ENCODE results near the gene SLC31A1. TPM values are rescaled to one million over a fixed set of nuclear protein-coding genes. Genes with fewer than 3 reads are reported as not detected.

Gene SLC31A1
- total RNA-seq, 1 experiment from 2014 or later = 56.3 TPM

DNA sequence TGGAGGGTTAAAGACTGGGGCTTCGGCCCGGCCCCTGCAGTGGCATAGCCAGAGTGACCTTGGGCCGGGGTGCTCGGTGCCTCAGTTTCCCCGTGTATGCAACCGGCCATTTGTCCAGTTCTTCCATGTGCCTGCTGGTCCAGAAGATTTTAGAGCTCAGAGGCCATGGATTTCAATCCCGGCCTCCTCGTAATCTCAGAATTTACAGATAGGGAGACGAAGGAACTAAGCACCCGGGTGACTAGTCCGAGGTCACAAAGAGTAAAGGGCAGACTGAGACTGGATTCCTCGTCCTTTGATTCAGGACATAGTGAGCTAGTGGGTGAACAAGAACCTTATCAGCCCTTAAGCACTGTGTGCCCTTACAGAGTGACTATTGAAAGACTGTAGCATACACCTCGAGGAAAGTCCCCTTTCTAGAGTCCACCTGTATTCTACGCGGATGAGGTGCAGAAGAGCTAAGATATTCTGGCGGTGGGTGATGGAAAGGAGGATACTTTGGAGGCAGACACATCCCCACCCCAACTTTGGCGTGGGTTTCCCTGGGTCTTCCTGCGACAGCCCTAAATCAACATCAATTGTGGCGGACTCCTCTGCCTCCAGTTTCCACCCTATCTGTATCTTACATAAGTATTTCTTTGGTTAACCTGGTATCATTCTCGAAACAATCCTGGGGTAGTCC lies 597 bp downstream of the SLC31A1 start:
- Mint-ChIP-seq H3K27ac (ENCODE audit: low read depth, unreplicated experiment) (peak overlapping the region; percentile 96), H3K4me3 (ENCODE audit: unreplicated experiment) (peak overlapping the region; percentile 97), H3K4me1 (ENCODE audit: insufficient read depth, unreplicated experiment) (peaks cover 22% of the 10 kb centered on the region), H3K27me3 (ENCODE audit: insufficient read depth, unreplicated experiment) (no peaks in the 10 kb centered on the region), H3K36me3 (ENCODE audit: insufficient read depth, unreplicated experiment) (peaks cover 11% of the 10 kb centered on the region), H3K9me3 (ENCODE audit: unreplicated experiment) (no peaks in the 10 kb centered on the region)
- DNase-seq (ENCODE audit: unreplicated experiment) = no peak
- CTCF ChIA-PET = interaction anchor here (0.5 to 4.5 kb wide), 14 partner anchors 10 to 187 kb away, joined by 3 to 29 read pairs (median 4); partner anchors contain the start of genes CDC26 and PRPF4
- intact Hi-C loops (cut with micrococcal nuclease) = loop anchor here (1.0 to 5.0 kb wide), 3 partner anchors 35 to 72 kb away; no protein-coding TSS in a partner anchor
- POLR2A ChIA-PET = interaction anchor here (0.6 to 4.7 kb wide), 33 partner anchors 10 to 996 kb away, joined by 3 to 99 read pairs (median 4); partner anchors contain the start of genes C9orf43, CDC26, HSDL2 and POLE3
- TSS peak; percentile 79 for BruUV-seq (replicated peaks)
- TF ChIP-seq, protein P1, sequence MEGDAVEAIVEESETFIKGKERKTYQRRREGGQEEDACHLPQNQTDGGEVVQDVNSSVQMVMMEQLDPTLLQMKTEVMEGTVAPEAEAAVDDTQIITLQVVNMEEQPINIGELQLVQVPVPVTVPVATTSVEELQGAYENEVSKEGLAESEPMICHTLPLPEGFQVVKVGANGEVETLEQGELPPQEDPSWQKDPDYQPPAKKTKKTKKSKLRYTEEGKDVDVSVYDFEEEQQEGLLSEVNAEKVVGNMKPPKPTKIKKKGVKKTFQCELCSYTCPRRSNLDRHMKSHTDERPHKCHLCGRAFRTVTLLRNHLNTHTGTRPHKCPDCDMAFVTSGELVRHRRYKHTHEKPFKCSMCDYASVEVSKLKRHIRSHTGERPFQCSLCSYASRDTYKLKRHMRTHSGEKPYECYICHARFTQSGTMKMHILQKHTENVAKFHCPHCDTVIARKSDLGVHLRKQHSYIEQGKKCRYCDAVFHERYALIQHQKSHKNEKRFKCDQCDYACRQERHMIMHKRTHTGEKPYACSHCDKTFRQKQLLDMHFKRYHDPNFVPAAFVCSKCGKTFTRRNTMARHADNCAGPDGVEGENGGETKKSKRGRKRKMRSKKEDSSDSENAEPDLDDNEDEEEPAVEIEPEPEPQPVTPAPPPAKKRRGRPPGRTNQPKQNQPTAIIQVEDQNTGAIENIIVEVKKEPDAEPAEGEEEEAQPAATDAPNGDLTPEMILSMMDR (IDR thresholded peaks at IDR 0.05; ENCODE audit: unreplicated experiment) = no peak

DNA sequence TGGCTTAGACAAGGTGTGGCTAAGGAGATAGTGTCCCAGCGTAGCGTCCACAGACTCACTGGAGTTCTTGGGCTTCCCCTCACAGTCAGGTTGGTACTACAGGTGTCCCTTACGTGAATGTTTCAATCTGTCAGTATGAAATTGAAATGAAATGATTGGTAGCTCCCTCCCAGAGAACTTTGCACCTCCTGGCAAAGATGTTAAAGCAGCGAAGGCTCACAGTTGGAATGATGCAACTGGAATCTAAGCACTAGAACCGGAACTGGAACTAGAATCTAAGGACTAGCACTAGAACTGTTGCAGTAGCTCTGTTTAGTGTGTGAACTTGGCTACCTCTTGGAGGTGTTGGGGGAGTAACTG lies 1.1 kb downstream of the SLC31A1 start:
- Mint-ChIP-seq H3K4me3 (ENCODE audit: unreplicated experiment) (peak overlapping the region; percentile 97), H3K4me1 (ENCODE audit: insufficient read depth, unreplicated experiment) (peaks cover 22% of the 10 kb centered on the region), H3K9me3 (ENCODE audit: unreplicated experiment) (no peaks in the 10 kb centered on the region), H3K27me3 (ENCODE audit: insufficient read depth, unreplicated experiment) (no peaks in the 10 kb centered on the region), H3K27ac (ENCODE audit: low read depth, unreplicated experiment) (peak overlapping the region; percentile 96), H3K36me3 (ENCODE audit: insufficient read depth, unreplicated experiment) (peaks cover 15% of the 10 kb centered on the region)
- intact Hi-C loops (cut with micrococcal nuclease) = loop anchor here (5.0 kb wide), 1 partner anchor 35 kb away; no protein-coding TSS in a partner anchor
- POLR2A ChIA-PET = interaction anchor here (0.6 to 4.7 kb wide), 18 partner anchors 10 to 997 kb away, joined by 3 to 99 read pairs (median 5); partner anchors contain the start of genes C9orf43, CDC26, POLE3 and PRPF4
- TF ChIP-seq, protein P1 (IDR thresholded peaks at IDR 0.05; ENCODE audit: unreplicated experiment) = no peak
- DNase-seq (ENCODE audit: unreplicated experiment) = peak; percentile 44
- no TSS peak for BruUV-seq (replicated peaks)
- CTCF ChIA-PET = interaction anchor here (0.6 to 4.5 kb wide), 12 partner anchors 9 to 186 kb away, joined by 3 to 29 read pairs (median 4); partner anchors contain the start of genes CDC26 and PRPF4

DNA sequence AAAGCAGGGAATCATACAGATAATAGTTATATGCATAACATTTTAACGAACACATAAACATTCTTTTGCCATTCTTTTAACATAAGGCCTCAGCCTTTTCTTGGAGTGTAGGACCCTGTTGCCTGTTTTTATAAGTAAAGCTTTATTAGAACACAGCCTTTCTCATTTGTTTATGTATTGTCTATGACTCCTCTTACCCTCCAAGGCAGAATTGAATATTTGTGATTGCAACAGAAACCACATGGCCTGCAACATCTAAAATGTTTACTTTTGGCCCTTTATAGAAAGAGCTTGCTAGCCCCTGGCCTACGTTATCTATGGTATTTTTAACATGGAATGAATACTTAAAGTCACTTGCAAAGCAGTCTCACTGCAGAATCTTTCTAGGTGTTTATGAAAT lies 2.6 kb downstream of the SLC31A1 start:
- ChIA-PET POLR2A (interaction anchor here (0.7 kb wide), 1 partner anchor 89 kb away, joined by 3 read pairs; no protein-coding TSS in a partner anchor), CTCF (interaction anchor here (0.6 to 2.5 kb wide), 4 partner anchors 36 to 321 kb away, joined by 3 to 9 read pairs (median 3); no protein-coding TSS in a partner anchor)
- H3K27ac Mint-ChIP-seq (ENCODE audit: low read depth, unreplicated experiment) = peak overlapping the region; percentile 96
- H3K27me3 Mint-ChIP-seq (ENCODE audit: insufficient read depth, unreplicated experiment) = no peaks in the 10 kb centered on the region
- H3K36me3 Mint-ChIP-seq (ENCODE audit: insufficient read depth, unreplicated experiment) = peaks cover 22% of the 10 kb centered on the region
- peak; percentile 52 for DNase-seq (ENCODE audit: unreplicated experiment)
- no peaks in the 10 kb centered on the region for H3K9me3 Mint-ChIP-seq (ENCODE audit: unreplicated experiment)
- intact Hi-C loops (cut with micrococcal nuclease) = loop anchor here (5.0 kb wide), 1 partner anchor 37 kb away; no protein-coding TSS in a partner anchor
- TF ChIP-seq, protein P1 (IDR thresholded peaks at IDR 0.05; ENCODE audit: unreplicated experiment) = no peak
- H3K4me3 Mint-ChIP-seq (ENCODE audit: unreplicated experiment) = no peak overlapping the region
- no TSS peak for BruUV-seq (replicated peaks)
- peaks cover 22% of the 10 kb centered on the region for H3K4me1 Mint-ChIP-seq (ENCODE audit: insufficient read depth, unreplicated experiment)

DNA sequence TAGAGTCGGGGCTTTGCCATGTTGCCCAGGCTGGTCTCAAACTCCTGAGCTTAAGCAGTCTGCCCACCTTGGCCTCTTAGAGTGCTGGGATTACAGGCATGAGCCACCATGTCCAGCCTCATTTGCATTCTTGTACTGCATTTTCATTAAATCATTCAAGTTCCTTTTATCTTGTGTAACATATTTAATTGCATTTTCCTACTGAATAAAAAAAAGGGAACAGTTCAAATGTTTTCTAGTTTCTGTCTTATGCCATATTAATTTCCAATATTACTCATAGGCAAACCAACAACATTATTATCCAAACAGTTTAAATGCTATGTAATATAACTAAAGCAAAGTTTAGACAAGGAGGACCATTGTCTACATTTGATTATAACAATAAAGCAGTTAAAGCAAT lies 6.1 kb downstream of the SLC31A1 start:
- Mint-ChIP-seq H3K4me3 (ENCODE audit: unreplicated experiment) (no peak overlapping the region), H3K27me3 (ENCODE audit: insufficient read depth, unreplicated experiment) (no peaks in the 10 kb centered on the region), H3K27ac (ENCODE audit: low read depth, unreplicated experiment) (no peak overlapping the region), H3K9me3 (ENCODE audit: unreplicated experiment) (no peaks in the 10 kb centered on the region), H3K36me3 (ENCODE audit: insufficient read depth, unreplicated experiment) (peaks cover 26% of the 10 kb centered on the region), H3K4me1 (ENCODE audit: insufficient read depth, unreplicated experiment) (peaks cover 12% of the 10 kb centered on the region)
- DNase-seq (ENCODE audit: unreplicated experiment) = no peak
- CTCF ChIA-PET = no interaction called here
- POLR2A ChIA-PET = no interaction called here
- intact Hi-C loops (cut with micrococcal nuclease) = no loop called here
- BruUV-seq (replicated peaks) = no TSS peak
- TF ChIP-seq, protein P1 (IDR thresholded peaks at IDR 0.05; ENCODE audit: unreplicated experiment) = no peak
